B cell (primary cell): ENCODE data around the gene MYL6B. TPM values are rescaled to one million over a fixed set of nuclear protein-coding genes. Genes with fewer than 3 reads are reported as not detected.
A peak's percentile ranks its signal among the peaks of the same experiment; 100 is the strongest.

Source experiments
- ATAC-seq: fragments of 200-7000 bp; cut with Tn5 transposase; one replicate; pipeline ENCODE4 v1.10.0; 2021; ENCODE audit warnings: low read depth, mild to moderate bottlenecking, moderate number of reproducible peaks, moderate library complexity
- CTCF ChIA-PET: fragments of 350-600 bp; sonication (Branson Sonifier 250); formaldehyde crosslinking; loops from one replicate; lab custom pipeline; 2021; ENCODE audit warnings: antibody characterized with exemption, inconsistent platforms; lab: Charles Lee
- POLR2A ChIA-PET: fragments of 350-600 bp; sonication (Branson Sonifier 250); formaldehyde crosslinking; loops from one replicate; lab custom pipeline; 2021; ENCODE audit warnings: antibody characterized with exemption; lab: Charles Lee
- DNase-seq: peaks from one replicate; pipeline ENCODE4 v3.0.0; 2013
- H2AFZ ChIP-seq: 2 replicates; pipeline ENCODE4 v1.6.1; 2012; ENCODE audit warnings: mild to moderate bottlenecking, low read depth, low read length; ENCODE audit not compliant: insufficient read depth, poor library complexity, severe bottlenecking
- H3K27ac ChIP-seq, 2 donors: 1 replicate in 1 of 2; 2 replicates in 1 of 2; pipeline ENCODE4 v1.5.1; 2012 to 2013; ENCODE audit warnings: low read length in 2 of 2, mild to moderate bottlenecking in 2 of 2, moderate library complexity in 1 of 2
- H3K27me3 ChIP-seq, 4 experiments: fragments of 200-600 bp in 1 of 4; sonication (generic) in 1 of 4; replicated peaks in 1 of 4; 1 replicate in 2 of 4; 2 replicates in 2 of 4; pipeline versions ENCODE4 v1.6.1 to v1.7.0; 2013 to 2016; ENCODE audit warnings: low read length in 3 of 4, mild to moderate bottlenecking in 2 of 4, mixed read lengths in 1 of 4, moderate library complexity in 1 of 4; ENCODE audit not compliant: insufficient read depth in 4 of 4, control insufficient read depth in 3 of 4; ENCODE audit errors: control extremely low read depth in 1 of 4
- H3K36me3 ChIP-seq, 2 experiments: replicated peaks in 1 of 2; 1 replicate in 1 of 2; 2 replicates in 1 of 2; pipeline versions ENCODE4 v1.6.1 to v1.7.1; 2013; ENCODE audit warnings: low read length in 1 of 2; ENCODE audit not compliant: insufficient read depth in 2 of 2, control insufficient read depth in 1 of 2; ENCODE audit errors: control extremely low read depth in 1 of 2, extremely low read depth in 1 of 2
- H3K4me1 ChIP-seq, 2 donors: fragments of 200-600 bp in 1 of 2; sonication (generic) in 1 of 2; 1 replicate in 1 of 2; 2 replicates in 1 of 2; pipeline versions ENCODE4 v1.5.1 to v1.6.1; 2013 to 2017; ENCODE audit warnings: low read length in 2 of 2; ENCODE audit not compliant: control insufficient read depth in 2 of 2, insufficient read depth in 2 of 2
- H3K4me2 ChIP-seq: replicated peaks from 2 replicates; pipeline ENCODE3; 2012; ENCODE audit warnings: mild to moderate bottlenecking, low read depth, low read length; ENCODE audit not compliant: poor library complexity, severe bottlenecking
- H3K4me3 ChIP-seq, 5 experiments: fragments of 200-600 bp in 1 of 5; sonication (generic) in 1 of 5; 1 replicate in 3 of 5; 2 replicates in 2 of 5; pipeline versions ENCODE4 v1.5.1 to v1.7.0; 2011 to 2016; ENCODE audit warnings: low read length in 4 of 5, mild to moderate bottlenecking in 4 of 5, low read depth in 2 of 5, control low read depth in 1 of 5, moderate library complexity in 1 of 5; ENCODE audit not compliant: insufficient read depth in 1 of 5; ENCODE audit errors: control extremely low read depth in 1 of 5, extremely low read depth in 1 of 5
- H3K79me2 ChIP-seq: fragments of 200-600 bp; sonication (generic); one replicate; pipeline ENCODE4 v1.6.0; 2016; ENCODE audit warnings: low read length; ENCODE audit not compliant: control insufficient read depth, insufficient read depth
- H3K9ac ChIP-seq: fragments of 200-600 bp; sonication (generic); 2 replicates; pipeline ENCODE4 v1.6.1; 2017; ENCODE audit warnings: mild to moderate bottlenecking, low read length, moderate library complexity
- H3K9me3 ChIP-seq, 3 donors: one replicate each; pipeline versions ENCODE4 v1.6.1 to v1.7.1; 2013; ENCODE audit warnings: low read length in 2 of 3; ENCODE audit not compliant: control insufficient read depth in 2 of 3, insufficient read depth in 1 of 3; ENCODE audit errors: control extremely low read depth in 1 of 3
- H4K20me1 ChIP-seq: 2 replicates; pipeline ENCODE4 v1.6.0; 2012; ENCODE audit warnings: mild to moderate bottlenecking, low read length; ENCODE audit not compliant: insufficient read depth, control insufficient read depth, poor library complexity, severe bottlenecking
- H3K27ac Mint-ChIP-seq: one replicate; pipeline ENCODE4 v1.8.0; 2021; ENCODE audit warnings: mixed read lengths
- H3K27me3 Mint-ChIP-seq: one replicate; pipeline ENCODE4 v1.8.0; 2021; ENCODE audit warnings: mixed read lengths
- H3K4me1 Mint-ChIP-seq: one replicate; pipeline ENCODE4 v1.8.0; 2021; ENCODE audit warnings: mixed read lengths
- H3K4me3 Mint-ChIP-seq: one replicate; pipeline ENCODE4 v1.8.0; 2021; ENCODE audit warnings: mixed read lengths
- H3K9me3 Mint-ChIP-seq: one replicate; pipeline ENCODE4 v1.8.0; 2022; ENCODE audit warnings: mixed read lengths; ENCODE audit not compliant: insufficient read depth
- EZH2 ChIP-seq: IDR thresholded peaks from 2 replicates; pipeline ENCODE4 v1.6.1; 2012; ENCODE audit warnings: borderline replicate concordance, low read depth, mild to moderate bottlenecking, moderate library complexity, low read length; ENCODE audit not compliant: insufficient read depth, poor library complexity, severe bottlenecking
- WGBS: methylation state at CpG from one replicate; pipeline ENCODE4 v1.1.5; 2013; ENCODE audit warnings: missing lambda C conversion rate; ENCODE audit not compliant: insufficient coverage; 5-methylcytosine and 5-hydroxymethylcytosine counted together
- intact Hi-C: fragments of 100-400 bp; cut with micrococcal nuclease; formaldehyde crosslinking; loops from one replicate; pipeline ENCODE4 v1.10.0; 2022
- polyA plus RNA-seq: library from polyadenylated mRNA; depleted of rRNA; stranded (reverse); fragments of >200 nt; gene quantifications from 2 replicates; pipeline ENCODE4 v1.2.3, GENCODE V29; 2012
- total RNA-seq, 2 donors: library from RNA; stranded (reverse); fragments of 120-200 nt in 1 of 2; gene quantifications; 1 replicate in 1 of 2; 2 replicates in 1 of 2; pipeline versions ENCODE4 v1.2.3 to v1.2.4, GENCODE V29; 2013 to 2022
- TF ChIP-seq, protein P1 (sequence below): fragments of 200-600 bp; IDR thresholded peaks from one replicate; pipeline ENCODE4 v1.8.0; 2022; ENCODE audit warnings: antibody characterized with exemption, mild to moderate bottlenecking

MYL6B gene
- total and polyA plus RNA-seq, 2 donors (not counting 1 experiment from before 2014, with no cell fraction given), result 25.7 to 27.8 TPM

DNA sequence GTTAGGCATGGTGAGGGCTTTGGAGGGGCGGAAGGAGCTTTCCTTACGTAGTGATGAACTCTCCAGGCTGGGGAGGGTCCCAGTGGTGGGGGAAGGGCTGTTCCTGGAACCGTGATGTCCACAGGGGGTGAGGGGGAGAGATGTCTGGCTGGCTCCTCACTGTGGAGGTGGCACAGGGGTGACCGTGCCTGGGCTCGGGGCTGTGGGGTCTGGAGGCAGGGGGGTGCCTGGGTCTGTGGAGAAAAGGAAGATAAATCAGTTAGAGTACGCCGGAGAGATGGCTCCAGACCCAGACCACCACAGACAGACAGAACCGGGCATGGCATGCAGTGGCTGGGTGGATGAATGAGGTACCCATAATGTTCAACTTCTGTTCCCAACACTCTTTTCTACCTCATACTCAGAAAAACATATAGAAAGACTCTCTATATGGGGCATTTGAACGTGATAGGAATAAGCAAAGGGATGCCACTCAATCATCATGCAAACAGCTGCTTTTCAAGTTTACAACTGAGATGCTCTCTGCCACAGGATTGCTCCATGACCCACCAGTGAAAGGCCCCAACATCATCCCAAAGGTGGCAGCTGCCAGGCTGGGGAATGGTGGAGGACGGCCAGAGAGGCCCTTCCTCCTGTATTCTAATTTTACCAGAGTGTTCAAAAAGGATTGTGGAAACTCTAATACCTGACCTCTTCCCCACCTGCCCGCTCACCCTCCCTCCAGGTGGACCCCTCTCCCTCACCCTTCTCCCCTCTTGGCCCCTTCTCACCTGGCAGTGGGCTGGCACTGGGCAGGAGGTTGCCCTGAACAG is 11.4 kb downstream of the MYL6B start:
- H3K36me3 ChIP-seq, result peaks cover 7 to 86% of the 10 kb centered on the region in 2 experiments
- H3K4me2 ChIP-seq, result no peak overlapping the region
- H4K20me1 ChIP-seq, result peaks cover 14% of the 10 kb centered on the region
- 89% methylated on average over 5 of the region's 11 CpGs for WGBS
- ATAC-seq (no peak), DNase-seq (no peak)
- Mint-ChIP-seq H3K27ac (peak overlapping the region; percentile 53), H3K4me1 (peaks cover 28% of the 10 kb centered on the region), H3K9me3 (no peaks in the 10 kb centered on the region), H3K4me3 (no peak overlapping the region), H3K27me3 (no peaks in the 10 kb centered on the region)
- no peak overlapping the region for H3K9ac ChIP-seq
- no peak overlapping the region for H3K4me3 ChIP-seq
- CTCF ChIA-PET, result interaction anchor here (0.8 to 3.1 kb wide), 3 partner anchors 19 to 106 kb away, joined by 3 to 24 read pairs (median 3); partner anchors contain the start of gene SMARCC2
- POLR2A ChIA-PET, result interaction anchor here (1.2 to 1.3 kb wide), 2 partner anchors 13 to 26 kb away, joined by 3 read pairs; no protein-coding TSS in a partner anchor
- peaks cover 20 to 26% of the 10 kb centered on the region in 2 donors for H3K4me1 ChIP-seq
- H3K27ac ChIP-seq, result no peak overlapping the region
- peaks cover 18% of the 10 kb centered on the region for H3K79me2 ChIP-seq
- intact Hi-C loops, result no loop called here
- TF ChIP-seq, protein P1, sequence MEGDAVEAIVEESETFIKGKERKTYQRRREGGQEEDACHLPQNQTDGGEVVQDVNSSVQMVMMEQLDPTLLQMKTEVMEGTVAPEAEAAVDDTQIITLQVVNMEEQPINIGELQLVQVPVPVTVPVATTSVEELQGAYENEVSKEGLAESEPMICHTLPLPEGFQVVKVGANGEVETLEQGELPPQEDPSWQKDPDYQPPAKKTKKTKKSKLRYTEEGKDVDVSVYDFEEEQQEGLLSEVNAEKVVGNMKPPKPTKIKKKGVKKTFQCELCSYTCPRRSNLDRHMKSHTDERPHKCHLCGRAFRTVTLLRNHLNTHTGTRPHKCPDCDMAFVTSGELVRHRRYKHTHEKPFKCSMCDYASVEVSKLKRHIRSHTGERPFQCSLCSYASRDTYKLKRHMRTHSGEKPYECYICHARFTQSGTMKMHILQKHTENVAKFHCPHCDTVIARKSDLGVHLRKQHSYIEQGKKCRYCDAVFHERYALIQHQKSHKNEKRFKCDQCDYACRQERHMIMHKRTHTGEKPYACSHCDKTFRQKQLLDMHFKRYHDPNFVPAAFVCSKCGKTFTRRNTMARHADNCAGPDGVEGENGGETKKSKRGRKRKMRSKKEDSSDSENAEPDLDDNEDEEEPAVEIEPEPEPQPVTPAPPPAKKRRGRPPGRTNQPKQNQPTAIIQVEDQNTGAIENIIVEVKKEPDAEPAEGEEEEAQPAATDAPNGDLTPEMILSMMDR, result no peak
- TF ChIP-seq EZH2, result no peak
- no peaks in the 10 kb centered on the region for H3K27me3 ChIP-seq
- no peak overlapping the region for H2AFZ ChIP-seq
- no peaks in the 10 kb centered on the region for H3K9me3 ChIP-seq

DNA sequence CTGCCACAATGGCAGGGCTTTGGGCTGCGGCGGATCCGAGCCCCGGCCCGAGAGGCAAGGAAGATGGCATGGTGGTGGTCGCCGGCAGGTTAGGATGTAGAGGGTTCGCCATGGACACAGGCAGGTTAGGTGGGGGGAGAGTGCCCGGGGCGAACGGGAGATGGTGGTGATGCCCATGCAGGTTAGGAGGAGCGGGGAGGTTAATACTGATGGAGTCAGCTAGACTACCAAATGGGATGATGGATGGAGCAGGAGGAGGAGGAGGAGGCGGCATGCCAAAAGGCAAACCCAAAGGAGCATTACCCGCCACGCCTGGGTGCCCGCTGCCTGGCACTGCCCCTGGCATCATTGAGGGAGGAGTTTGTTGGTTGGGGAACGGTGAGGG is 11.9 kb downstream of the MYL6B start:
- Histone ChIP-seq H4K20me1 (peaks cover 10% of the 10 kb centered on the region), H3K4me1 (peaks cover 15 to 20% of the 10 kb centered on the region in 2 donors), H3K4me3 (no peak overlapping the region), H3K27ac (no peak overlapping the region), H3K36me3 (peaks cover 7 to 90% of the 10 kb centered on the region in 2 experiments), H3K9me3 (no peaks in the 10 kb centered on the region), H3K9ac (no peak overlapping the region), H3K79me2 (peaks cover 12% of the 10 kb centered on the region), H2AFZ (no peak overlapping the region), H3K27me3 (no peaks in the 10 kb centered on the region), H3K4me2 (no peak overlapping the region)
- Mint-ChIP-seq H3K27ac (peak overlapping the region; percentile 56), H3K4me1 (peaks cover 22% of the 10 kb centered on the region), H3K27me3 (no peaks in the 10 kb centered on the region), H3K4me3 (no peak overlapping the region), H3K9me3 (no peaks in the 10 kb centered on the region)
- WGBS, result over 99% methylated on average over 13 of the region's 17 CpGs
- no peak for ATAC-seq
- DNase-seq, result no peak
- CTCF ChIA-PET, result interaction anchor here (1.4 to 1.6 kb wide), 2 partner anchors 12 to 18 kb away, joined by 3 read pairs; no protein-coding TSS in a partner anchor
- TF ChIP-seq, protein P1, result no peak
- TF ChIP-seq EZH2, result no peak
- intact Hi-C loops, result no loop called here
- POLR2A ChIA-PET, result interaction anchor here (1.3 kb wide), 1 partner anchor 13 kb away, joined by 3 read pairs; no protein-coding TSS in a partner anchor
